MM.1S (cell line): Measurements from ENCODE around the gene ACOT9.
A peak's percentile ranks its signal among the peaks of the same experiment; 100 is the strongest.
"Not testable (repeated sequence)": the region's sequence is repeated elsewhere in the genome, so short reads cannot be mapped to it uniquely, and the experiment has no call there.

ENCODE experiments used
- DNase-seq: peaks from one replicate; pipeline ENCODE4 v3.0.0-alpha.2; 2015
- H2AFZ ChIP-seq: fragments of 300-600 bp; sonication (generic); 2 replicates; pipeline ENCODE4 v1.6.0; 2016; ENCODE audit warnings: antibody characterized with exemption, low read length
- H3F3A ChIP-seq: fragments of 300-600 bp; sonication (generic); 2 replicates; pipeline ENCODE4 v1.6.1; 2016; ENCODE audit warnings: mild to moderate bottlenecking, antibody characterized with exemption, low read length, moderate library complexity, mixed read lengths; ENCODE audit not compliant: insufficient read depth
- H3K27ac ChIP-seq: fragments of 300-600 bp; sonication (generic); 2 replicates; pipeline ENCODE4 v1.5.1; 2016; ENCODE audit warnings: mild to moderate bottlenecking, low read length
- H3K27me3 ChIP-seq: fragments of 300-600 bp; sonication (generic); replicated peaks from 2 replicates; pipeline ENCODE4 v1.6.0; 2016; ENCODE audit warnings: low read length; ENCODE audit not compliant: insufficient read depth
- H3K36me3 ChIP-seq: fragments of 300-600 bp; sonication (generic); replicated peaks from 2 replicates; pipeline ENCODE4 v1.6.1; 2016; ENCODE audit warnings: mild to moderate bottlenecking, low read length, mixed read lengths; ENCODE audit not compliant: insufficient read depth
- H3K4me1 ChIP-seq: fragments of 300-600 bp; sonication (generic); 2 replicates; pipeline ENCODE4 v1.6.1; 2016; ENCODE audit warnings: low read length, mixed read lengths
- H3K4me2 ChIP-seq: fragments of 300-600 bp; sonication (generic); 2 replicates; pipeline ENCODE4 v1.6.0; 2016; ENCODE audit warnings: low read depth, low read length
- H3K4me3 ChIP-seq: fragments of 300-600 bp; sonication (generic); 2 replicates; pipeline ENCODE4 v1.5.1; 2016; ENCODE audit warnings: low read length, mixed read lengths
- H3K79me2 ChIP-seq: fragments of 300-600 bp; sonication (generic); 2 replicates; pipeline ENCODE4 v1.6.1; 2016; ENCODE audit warnings: mixed run types, low read length, mixed read lengths
- H3K9ac ChIP-seq: fragments of 300-600 bp; sonication (generic); 2 replicates; pipeline ENCODE4 v1.6.1; 2016; ENCODE audit warnings: low read length, mixed read lengths
- H3K9me2 ChIP-seq: fragments of 300-600 bp; sonication (generic); replicated peaks from 2 replicates; pipeline ENCODE4 v1.6.1; 2016; ENCODE audit warnings: mild to moderate bottlenecking, low read length, mixed read lengths; ENCODE audit not compliant: insufficient read depth
- H3K9me3 ChIP-seq: fragments of 300-600 bp; sonication (generic); replicated peaks from 2 replicates; pipeline ENCODE4 v1.6.1; 2016; ENCODE audit warnings: mild to moderate bottlenecking, low read length, mixed read lengths; ENCODE audit not compliant: insufficient read depth
- H4K20me1 ChIP-seq: fragments of 300-600 bp; sonication (generic); 2 replicates; pipeline ENCODE4 v1.6.1; 2016; ENCODE audit warnings: mild to moderate bottlenecking, low read length, moderate library complexity, mixed read lengths; ENCODE audit not compliant: insufficient read depth
- EZH2 ChIP-seq: fragments of 300-600 bp; sonication (generic); optimal IDR thresholded peaks from 2 replicates; pipeline ENCODE3; 2017; ENCODE audit warnings: low read depth, mild to moderate bottlenecking, antibody characterized with exemption, low read length, mixed read lengths
- EZH2phosphoT487 ChIP-seq: fragments of 300-600 bp; sonication (generic); IDR thresholded peaks from 2 replicates; pipeline ENCODE4 v1.6.1; 2018; ENCODE audit warnings: antibody characterized with exemption, low read length
- TF ChIP-seq, protein P1 (sequence below): fragments of 300-600 bp; sonication (generic); IDR thresholded peaks from 2 replicates; pipeline ENCODE4 v1.5.1; 2016; ENCODE audit warnings: antibody characterized with exemption, low read length, mixed read lengths

ACOT9 gene

DNA sequence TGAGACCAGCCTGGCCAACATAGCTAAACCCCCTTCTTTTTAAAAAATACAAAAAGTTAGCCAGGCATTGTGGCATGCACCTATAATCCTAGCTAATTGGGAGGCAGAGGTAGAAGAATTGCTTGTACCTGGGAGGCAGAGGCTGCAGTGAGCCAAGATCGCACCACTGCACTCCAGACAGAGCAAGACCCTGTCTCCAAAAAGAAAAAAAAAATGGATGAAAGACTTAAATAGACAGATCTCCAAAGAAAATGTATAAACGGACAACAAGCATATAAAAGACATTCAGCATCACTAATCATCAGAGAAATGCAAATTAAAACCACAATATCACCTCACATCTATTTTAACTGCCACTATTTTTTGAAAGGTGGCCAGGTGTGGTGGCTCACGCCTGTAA lies 33.3 kb upstream of the ACOT9 start:
- Histone ChIP-seq H3K4me3 (no peak overlapping the region), H3F3A (peaks cover 3% of the 10 kb centered on the region), H3K79me2 (no peaks in the 10 kb centered on the region), H3K36me3 (no peaks in the 10 kb centered on the region), H3K9ac (no peak overlapping the region), H3K9me2 (no peaks in the 10 kb centered on the region), H3K27ac (no peak overlapping the region), H3K9me3 (no peaks in the 10 kb centered on the region), H3K4me2 (no peak overlapping the region), H2AFZ (no peak overlapping the region), H3K27me3 (no peaks in the 10 kb centered on the region), H4K20me1 (no peaks in the 10 kb centered on the region), H3K4me1 (peaks cover 3% of the 10 kb centered on the region; the same call in 1 of the 2 replicates)
- no peak for TF ChIP-seq EZH2phosphoT487
- TF ChIP-seq, protein P1, sequence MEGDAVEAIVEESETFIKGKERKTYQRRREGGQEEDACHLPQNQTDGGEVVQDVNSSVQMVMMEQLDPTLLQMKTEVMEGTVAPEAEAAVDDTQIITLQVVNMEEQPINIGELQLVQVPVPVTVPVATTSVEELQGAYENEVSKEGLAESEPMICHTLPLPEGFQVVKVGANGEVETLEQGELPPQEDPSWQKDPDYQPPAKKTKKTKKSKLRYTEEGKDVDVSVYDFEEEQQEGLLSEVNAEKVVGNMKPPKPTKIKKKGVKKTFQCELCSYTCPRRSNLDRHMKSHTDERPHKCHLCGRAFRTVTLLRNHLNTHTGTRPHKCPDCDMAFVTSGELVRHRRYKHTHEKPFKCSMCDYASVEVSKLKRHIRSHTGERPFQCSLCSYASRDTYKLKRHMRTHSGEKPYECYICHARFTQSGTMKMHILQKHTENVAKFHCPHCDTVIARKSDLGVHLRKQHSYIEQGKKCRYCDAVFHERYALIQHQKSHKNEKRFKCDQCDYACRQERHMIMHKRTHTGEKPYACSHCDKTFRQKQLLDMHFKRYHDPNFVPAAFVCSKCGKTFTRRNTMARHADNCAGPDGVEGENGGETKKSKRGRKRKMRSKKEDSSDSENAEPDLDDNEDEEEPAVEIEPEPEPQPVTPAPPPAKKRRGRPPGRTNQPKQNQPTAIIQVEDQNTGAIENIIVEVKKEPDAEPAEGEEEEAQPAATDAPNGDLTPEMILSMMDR, result no peak
- TF ChIP-seq EZH2, result no peak
- DNase-seq, result no peak

DNA sequence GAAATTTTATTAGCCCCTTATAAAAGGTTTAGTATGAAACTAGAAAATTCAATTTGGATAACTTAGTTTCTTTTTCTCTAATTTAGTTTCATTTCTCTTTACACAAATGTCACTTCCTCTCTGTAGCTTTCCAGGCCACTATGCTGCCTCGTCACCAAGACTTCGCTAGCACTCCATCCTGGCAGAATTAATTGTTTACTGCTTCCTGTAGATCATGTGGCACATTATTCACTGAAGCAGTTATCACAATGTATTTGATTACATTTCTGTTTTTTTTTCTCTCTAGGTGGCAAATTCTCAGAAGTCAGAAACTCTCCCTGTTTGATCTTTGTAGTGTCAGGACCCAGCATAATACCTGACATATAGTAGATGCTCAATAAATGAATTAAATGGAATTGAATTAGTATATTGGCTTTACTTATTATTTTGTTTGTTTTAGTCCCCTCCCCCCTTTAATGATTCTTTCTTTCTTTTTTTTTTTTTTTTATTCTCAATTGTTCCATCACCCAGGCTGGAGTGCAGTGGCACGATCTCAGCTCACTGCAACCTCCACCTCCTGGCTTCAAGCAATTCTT lies 30.6 kb upstream of the ACOT9 start:
- Histone ChIP-seq H3K79me2 (no peaks in the 10 kb centered on the region), H2AFZ (peak overlapping the region; percentile 63; the same call in 1 of the 2 replicates), H4K20me1 (no peaks in the 10 kb centered on the region), H3F3A (no peaks in the 10 kb centered on the region), H3K9me2 (no peaks in the 10 kb centered on the region), H3K9me3 (no peaks in the 10 kb centered on the region), H3K4me1 (peaks cover 3% of the 10 kb centered on the region; the same call in 1 of the 2 replicates), H3K27ac (peak overlapping the region; percentile 57; the same call in 1 of the 2 replicates), H3K4me2 (peak overlapping the region; percentile 47; the same call in 1 of the 2 replicates), H3K27me3 (no peaks in the 10 kb centered on the region), H3K9ac (peak overlapping the region; percentile 21; the same call in 1 of the 2 replicates), H3K4me3 (0 out of 2 replicates have a peak overlapping the region, but pooled peaks have one; percentile 37), H3K36me3 (no peaks in the 10 kb centered on the region)
- peak; percentile 62 for DNase-seq
- no peak for TF ChIP-seq EZH2
- TF ChIP-seq, protein P1, result no peak
- no peak for TF ChIP-seq EZH2phosphoT487

- not testable (repeated sequence) for H3K9me3 ChIP-seq, H3K4me2 ChIP-seq, H3K36me3 ChIP-seq, H3K9ac ChIP-seq, H4K20me1 ChIP-seq, DNase-seq, H2AFZ ChIP-seq, H3K4me1 ChIP-seq, H3F3A ChIP-seq, H3K9me2 ChIP-seq, H3K79me2 ChIP-seq, H3K27me3 ChIP-seq, H3K27ac ChIP-seq, H3K4me3 ChIP-seq
Observed at GRCh38 chrX:23771086-23771485, 28.0 kb upstream of the ACOT9 start.

- H3K36me3 ChIP-seq, result no peaks in the 10 kb centered on the region
- no peak overlapping the region for H3K4me3 ChIP-seq
- H3F3A ChIP-seq, result no peaks in the 10 kb centered on the region
- no peak for DNase-seq
- no peak overlapping the region for H3K9ac ChIP-seq
- TF ChIP-seq, protein P1, result no peak
- TF ChIP-seq EZH2 (no peak), EZH2phosphoT487 (no peak)
- peaks cover 3% of the 10 kb centered on the region; the same call in 1 of the 2 replicates for H3K4me1 ChIP-seq
- H2AFZ ChIP-seq, result no peak overlapping the region
- H4K20me1 ChIP-seq, result no peaks in the 10 kb centered on the region
- no peaks in the 10 kb centered on the region for H3K27me3 ChIP-seq
- no peak overlapping the region for H3K27ac ChIP-seq
- H3K9me2 ChIP-seq, result no peaks in the 10 kb centered on the region
- H3K4me2 ChIP-seq, result no peak overlapping the region
- H3K79me2 ChIP-seq, result no peaks in the 10 kb centered on the region
- no peaks in the 10 kb centered on the region for H3K9me3 ChIP-seq
Observed at GRCh38 chrX:23770142-23770541, 27.1 kb upstream of the ACOT9 start.
